Mucosa of gallbladder (tissue), 1 donor: ENCODE data around the gene INTS6. TPM values are rescaled to one million over a fixed set of nuclear protein-coding genes. Genes with fewer than 3 reads are reported as not detected.

Experiments
- DNase-seq: peaks from one replicate; pipeline ENCODE4 v3.0.0-alpha.2; 2020; ENCODE audit warnings: low spot score
- total RNA-seq: library from RNA; stranded (reverse); gene quantifications from one replicate; pipeline ENCODE4 v1.2.1, GENCODE V29; 2021
- donor health status: DM: no; HTN: no; CAD: no.

INTS6 gene
- total RNA-seq, 1 donor from 2014 or later, result 28.3 TPM

DNA sequence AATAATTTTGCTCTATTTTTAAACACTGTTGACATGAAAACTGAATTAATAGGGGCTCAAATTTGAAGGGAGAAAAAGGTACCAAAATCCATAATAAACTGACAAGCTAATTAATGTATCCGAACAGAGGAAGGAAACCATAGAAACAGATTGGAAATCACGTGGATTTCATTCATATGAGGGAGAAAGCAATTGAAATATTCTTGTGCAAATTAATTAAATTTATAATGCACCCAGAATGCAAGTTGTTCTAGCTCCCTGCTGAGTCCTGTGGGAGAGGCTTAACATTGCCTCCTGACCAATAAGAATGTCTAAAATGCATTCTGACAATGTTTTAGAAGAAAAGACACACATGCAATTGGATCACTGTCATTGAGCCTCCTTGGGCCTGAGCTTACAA, 131.0 kb downstream of the INTS6 start:
- DNase-seq, result no peak

DNA sequence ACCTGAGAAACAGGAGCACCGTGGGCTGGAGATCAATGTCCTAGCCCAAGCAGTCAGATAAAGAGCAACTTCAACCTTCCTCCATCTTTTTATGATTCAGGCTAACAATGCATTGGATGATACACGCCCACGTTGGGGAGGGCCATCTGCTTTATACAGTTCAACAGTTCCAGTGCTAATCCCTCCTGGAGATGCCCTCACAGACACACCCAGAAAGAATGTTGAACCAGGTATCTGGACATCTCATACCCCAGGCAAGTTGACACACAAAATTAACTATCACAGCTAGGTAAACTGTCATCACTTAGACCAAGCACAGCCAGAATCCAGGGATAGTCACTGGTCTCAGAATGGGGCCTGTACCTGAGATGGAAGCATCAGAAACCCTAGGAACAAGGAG, 134.0 kb downstream of the INTS6 start:
- no peak for DNase-seq

DNA sequence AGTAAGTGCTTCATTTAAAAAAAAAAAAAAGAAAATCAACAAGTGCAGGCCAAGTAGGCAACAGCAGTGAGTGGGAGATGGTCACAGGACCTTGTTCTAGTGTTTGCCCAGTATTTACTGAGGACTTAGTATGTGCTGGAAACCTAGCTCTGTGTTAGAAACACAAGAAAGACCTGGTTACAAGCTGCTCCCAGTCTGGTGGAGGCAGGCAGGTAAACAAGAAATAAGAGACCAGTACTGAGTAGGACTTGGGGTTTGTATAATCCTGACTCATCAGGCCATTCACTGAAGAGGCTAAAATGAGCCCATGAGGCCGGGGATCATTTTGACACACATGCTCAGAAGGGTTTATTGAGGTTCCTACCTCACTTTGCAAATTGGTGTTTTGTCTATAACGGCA, 134.8 kb downstream of the INTS6 start:
- DNase-seq, result no peak

DNA sequence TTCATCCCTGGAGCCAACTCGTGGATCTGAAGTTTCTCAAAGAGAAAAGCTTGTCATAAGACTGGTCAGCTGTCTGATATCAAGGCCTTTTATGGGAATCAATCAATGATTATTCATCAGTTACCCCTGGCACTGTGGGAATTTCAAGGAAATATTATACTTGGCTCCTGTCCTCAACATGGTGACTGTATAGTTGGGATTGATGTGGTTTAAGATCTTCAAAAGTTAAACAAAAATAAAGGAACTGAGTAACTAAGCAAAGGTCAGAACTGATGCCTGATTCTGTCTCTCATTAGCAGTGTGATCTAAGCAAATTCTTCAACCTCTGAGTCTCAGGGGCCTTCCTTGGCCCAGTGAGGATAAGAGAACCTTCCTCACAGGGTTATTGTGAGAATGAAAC, 135.6 kb downstream of the INTS6 start:
- DNase-seq, result no peak

DNA sequence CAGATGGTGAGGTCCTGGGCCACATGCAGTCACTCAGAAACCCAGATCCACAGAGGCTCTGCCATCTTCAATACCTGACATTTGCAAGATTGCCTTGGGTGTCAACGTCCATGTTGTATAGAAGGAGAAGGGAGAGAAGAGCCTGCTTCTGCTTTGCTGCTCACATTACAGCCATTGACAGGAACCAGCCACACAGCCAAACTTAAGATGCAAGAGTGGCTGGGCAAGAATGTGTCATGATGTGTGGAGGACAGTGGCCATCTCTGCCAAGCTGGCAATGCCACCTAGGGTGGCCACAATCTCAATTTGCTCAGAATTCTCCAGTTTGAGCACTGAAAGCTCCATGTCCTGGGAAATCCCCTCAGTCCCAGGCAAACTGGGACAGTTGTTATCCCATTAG, 139.2 kb downstream of the INTS6 start:
- DNase-seq, result no peak

DNA sequence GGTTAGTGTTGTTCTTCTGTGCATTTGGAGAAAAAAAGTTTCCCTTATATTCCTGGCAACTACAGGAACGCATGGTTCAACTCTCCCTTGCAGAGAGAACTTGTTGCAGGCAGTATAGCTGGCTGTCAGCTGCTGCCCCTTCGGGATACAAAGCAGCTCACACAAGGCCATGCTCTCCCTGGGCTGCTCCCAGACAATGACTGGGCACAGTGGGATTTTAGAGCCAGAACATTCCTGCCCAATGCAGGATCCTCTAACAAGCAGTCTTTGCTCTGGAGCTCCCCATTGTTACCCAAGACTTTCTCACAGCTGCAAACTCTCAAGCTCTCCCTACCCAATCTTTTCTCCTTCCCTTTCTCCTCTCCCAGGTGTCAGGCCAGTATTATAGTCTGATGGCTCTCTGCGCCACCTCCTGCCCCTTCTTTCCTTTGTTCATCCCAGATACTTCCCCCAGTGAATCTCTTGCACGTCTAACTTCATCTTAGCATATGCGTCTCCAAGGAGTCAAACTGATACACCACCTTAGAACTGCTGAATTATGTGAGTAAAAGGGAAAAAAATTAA, 140.8 kb downstream of the INTS6 start:
- DNase-seq, result no peak

Other genes starting within 250 kb of the INTS6 start
- 4.3 TPM for gene FAM124A, start 230.6 kb downstream of the INTS6 start, total RNA-seq
- gene SERPINE3, start 113.3 kb downstream of the INTS6 start, total RNA-seq, result not detected
- gene WDFY2, start 131.4 kb upstream of the INTS6 start, total RNA-seq, result 8.7 TPM